Ishikawa (cell line): ENCODE measurements around the gene ARHGEF28.
A peak's percentile ranks its signal among the peaks of the same experiment; 100 is the strongest.

Experiments
- CEBPB ChIP-seq: IDR thresholded peaks from 2 replicates; pipeline ENCODE4 v1.6.1; 2012
- CREB1 ChIP-seq: IDR thresholded peaks from 2 replicates; pipeline ENCODE4 v1.6.1; 2012; ENCODE audit warnings: low read depth
- EGR1 ChIP-seq: IDR thresholded peaks from 2 replicates; pipeline ENCODE4 v1.6.1; 2012
- EP300 ChIP-seq: IDR thresholded peaks from 2 replicates; pipeline ENCODE4 v1.6.1; 2012; ENCODE audit warnings: borderline replicate concordance
- FOXM1 ChIP-seq: IDR thresholded peaks from 2 replicates; pipeline ENCODE4 v1.6.1; 2012; ENCODE audit warnings: low read depth, borderline replicate concordance
- MAX ChIP-seq: IDR thresholded peaks from 2 replicates; pipeline ENCODE4 v1.6.1; 2012
- NFIC ChIP-seq: IDR thresholded peaks from 2 replicates; pipeline ENCODE4 v1.6.1; 2012
- RAD21 ChIP-seq: IDR thresholded peaks from 2 replicates; pipeline ENCODE4 v1.6.1; 2012; ENCODE audit warnings: low read depth
- REST ChIP-seq: IDR thresholded peaks from 2 replicates; pipeline ENCODE4 v1.6.1; 2012; ENCODE audit warnings: low read depth, mild to moderate bottlenecking
- TAF1 ChIP-seq: IDR thresholded peaks from 2 replicates; pipeline ENCODE4 v1.6.1; 2012; ENCODE audit warnings: low read depth, mild to moderate bottlenecking
- TCF12 ChIP-seq: IDR thresholded peaks from 2 replicates; pipeline ENCODE4 v1.6.1; 2012; ENCODE audit warnings: low read depth
- TEAD4 ChIP-seq: IDR thresholded peaks from 2 replicates; pipeline ENCODE4 v1.6.1; 2012
- USF1 ChIP-seq: IDR thresholded peaks from 2 replicates; pipeline ENCODE4 v1.6.1; 2012
- YY1 ChIP-seq: IDR thresholded peaks from 2 replicates; pipeline ENCODE4 v1.6.1; 2012; ENCODE audit warnings: low read depth
- ZBTB7A ChIP-seq: IDR thresholded peaks from 2 replicates; pipeline ENCODE4 v1.6.1; 2012; ENCODE audit warnings: low read depth

ARHGEF28 gene

GRCh38 chr5:73591698-73592501 is 34.1 kb upstream of the ARHGEF28 start:
- TF ChIP-seq REST (no peak), NFIC (peak; percentile 46; the same call in 1 of the 2 replicates), CEBPB (no peak)

- no peak for TF ChIP-seq EGR1
- TF ChIP-seq FOXM1, result no peak
- no peak for TF ChIP-seq USF1
- no peak for TF ChIP-seq RAD21
- TF ChIP-seq CEBPB, result no peak
- TF ChIP-seq EP300, result no peak
- TF ChIP-seq TCF12, result no peak
- no peak for TF ChIP-seq TEAD4
- no peak for TF ChIP-seq YY1
- no peak for TF ChIP-seq NFIC
- TF ChIP-seq ZBTB7A, result no peak
- no peak for TF ChIP-seq MAX
- no peak for TF ChIP-seq REST
- TF ChIP-seq CREB1, result no peak
- TF ChIP-seq TAF1, result no peak
Observed at GRCh38 chr5:73592551-73592950, 33.4 kb upstream of the ARHGEF28 start.

- TF ChIP-seq RAD21, result peak; percentile 41; the same call in 1 of the 2 replicates
- TF ChIP-seq EP300, result no peak
- no peak for TF ChIP-seq REST
- no peak for TF ChIP-seq TAF1
Observed at GRCh38 chr5:73596705-73597328, 29.2 kb upstream of the ARHGEF28 start.

- TF ChIP-seq TEAD4 (no peak), MAX (no peak), EP300 (no peak), TAF1 (no peak)
Observed at GRCh38 chr5:73599380-73599779, 26.6 kb upstream of the ARHGEF28 start.

GRCh38 chr5:73603998-73604397 is 22.0 kb upstream of the ARHGEF28 start:
- TF ChIP-seq USF1 (no peak), TAF1 (no peak), YY1 (no peak), ZBTB7A (no peak), FOXM1 (no peak), NFIC (no peak), CREB1 (no peak), RAD21 (no peak), CEBPB (no peak), REST (no peak), TCF12 (no peak), TEAD4 (no peak), EGR1 (no peak), EP300 (no peak), MAX (no peak)
